ENCODE measurements around the gene KRT3.
"Not testable (repeated sequence)": the region's sequence is repeated elsewhere in the genome, so short reads cannot be mapped to it uniquely, and the experiment has no call there.

The KRT3 gene

DNA sequence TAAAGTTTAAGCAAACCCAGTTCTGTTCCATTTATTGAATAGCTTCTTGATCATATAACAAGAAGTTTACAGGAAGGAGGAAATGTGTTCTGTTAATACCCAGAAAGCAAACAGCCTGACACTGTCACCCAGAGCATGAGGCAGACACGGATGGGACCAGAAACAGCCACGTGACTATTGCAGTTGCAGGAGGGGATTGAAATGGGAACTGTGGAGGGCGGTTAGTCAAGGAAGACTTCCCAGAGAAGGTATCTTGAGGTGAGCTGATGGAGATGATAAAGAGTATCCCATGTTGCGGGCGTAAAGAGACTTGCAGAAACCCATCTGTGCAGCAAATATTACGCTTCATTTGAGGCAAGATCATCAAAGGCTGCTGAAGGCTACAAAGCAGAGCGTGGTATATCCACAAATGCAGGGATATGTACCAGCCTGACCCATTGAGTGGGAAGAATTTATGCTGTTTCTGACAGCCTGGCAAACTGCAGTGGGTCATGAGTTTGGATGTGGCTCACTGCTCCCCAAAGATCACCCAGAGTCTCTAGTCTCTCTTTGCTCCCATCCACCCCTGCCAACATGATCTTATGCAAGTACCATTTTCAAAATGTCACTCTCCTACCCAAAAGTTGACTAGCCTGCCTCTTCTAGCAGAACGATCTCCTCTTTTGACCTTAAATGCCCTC, 39.5 kb downstream of the KRT3 start:
- DNase-seq: no peak

DNA sequence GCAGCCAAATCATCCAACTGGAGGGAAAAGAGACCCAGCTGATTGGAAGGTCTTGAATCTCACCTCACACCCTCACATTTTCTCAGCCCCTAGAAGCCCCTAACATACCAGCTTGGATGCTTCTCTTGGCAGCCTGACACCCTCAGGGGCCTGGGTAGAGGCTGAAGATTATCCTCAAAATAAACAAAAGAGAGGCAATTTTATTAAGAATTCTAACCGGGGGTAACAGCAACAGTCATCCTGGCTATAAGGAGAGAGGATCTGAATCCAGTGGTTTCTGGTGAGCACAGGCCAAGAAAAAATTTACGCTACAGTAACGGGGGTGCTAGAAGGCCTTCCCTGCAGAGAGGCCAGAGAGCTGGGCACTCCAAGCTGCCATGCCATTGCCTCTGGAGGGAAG, 40.4 kb downstream of the KRT3 start:
- no peak for DNase-seq

DNA sequence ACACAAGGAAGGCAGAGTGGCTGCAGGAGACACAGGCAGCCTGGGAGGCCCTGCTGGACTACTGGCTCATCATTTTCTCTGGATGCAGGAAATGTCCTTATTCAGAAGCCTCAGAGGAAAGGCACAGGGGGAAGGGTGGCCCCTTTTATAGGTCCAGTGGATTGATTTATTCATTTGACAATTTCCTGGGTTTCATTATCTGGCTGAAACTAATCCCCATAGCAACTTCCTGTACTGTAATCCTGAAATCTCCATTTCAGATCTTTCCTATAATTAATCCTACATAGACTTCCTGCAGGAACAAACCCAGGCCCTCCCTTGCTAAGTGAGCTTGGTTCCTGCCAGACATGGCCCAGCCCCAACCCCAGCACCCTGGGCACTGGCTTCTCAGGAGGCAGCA, 41.8 kb downstream of the KRT3 start:
- DNase-seq: no peak

DNA sequence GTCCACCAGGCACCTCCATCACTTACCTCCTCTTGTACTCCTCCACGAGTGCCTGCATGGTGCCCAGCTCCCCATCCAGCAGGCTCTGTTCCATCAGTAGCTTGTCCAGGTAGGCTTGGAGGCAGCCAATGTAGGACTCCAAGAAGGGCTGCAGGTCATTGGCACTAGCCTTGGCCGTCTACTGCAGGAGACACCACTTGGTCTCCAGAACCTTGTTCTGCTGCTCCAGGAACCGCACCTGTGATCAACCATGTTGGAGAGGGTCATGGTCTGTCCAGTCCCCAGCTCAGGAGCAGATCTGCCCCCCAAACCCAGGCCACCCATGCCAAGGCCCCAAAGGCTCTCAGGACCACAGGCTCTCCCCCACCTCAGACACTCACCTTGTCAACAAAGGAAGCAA, 42.6 kb downstream of the KRT3 start:
- no peak for DNase-seq

GRCh38 chr12:52752516-52752915, 43.4 kb downstream of the KRT3 start:
- DNase-seq: no peak

DNA sequence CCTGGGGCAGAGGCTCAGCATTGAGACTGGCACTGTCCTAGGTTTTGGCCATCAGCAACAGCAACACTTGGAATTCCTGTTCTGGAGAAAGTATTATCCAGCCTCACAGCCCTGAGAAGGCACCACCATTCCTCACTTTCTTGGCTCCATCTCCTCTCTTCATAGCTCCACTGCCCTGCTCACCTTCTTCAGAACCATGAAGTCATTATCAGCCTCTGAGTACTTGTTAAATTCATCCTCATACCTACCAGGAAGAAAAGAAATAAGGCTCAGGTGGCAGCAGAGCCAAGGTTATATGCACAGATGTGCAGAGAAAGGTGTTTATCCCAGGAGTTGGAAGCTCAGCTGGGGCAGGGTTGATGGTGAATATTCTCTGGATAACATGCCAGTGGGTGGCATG, 44.1 kb downstream of the KRT3 start:
- no peak for DNase-seq

DNA sequence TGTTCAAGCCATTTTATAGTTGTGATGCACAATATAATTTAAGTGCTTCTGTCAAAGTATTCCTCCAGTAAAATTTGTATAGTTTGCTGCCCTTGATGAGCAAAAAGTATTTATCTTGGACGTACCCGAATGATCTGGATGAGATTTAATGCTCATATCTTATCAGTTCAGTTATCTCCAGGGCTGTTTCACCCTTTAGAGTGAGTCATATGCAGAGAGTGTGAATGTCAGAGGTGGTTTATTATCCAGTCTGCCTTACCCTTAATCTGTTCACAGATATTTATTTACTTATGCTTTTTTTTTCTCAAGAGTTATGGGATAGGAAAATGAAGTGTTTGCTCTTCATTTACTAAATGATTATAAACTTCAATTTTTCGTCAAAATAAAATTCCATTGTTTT, 45.4 kb downstream of the KRT3 start:
- DNase-seq: not testable (repeated sequence)

GRCh38 chr12:52749827-52750226, 46.1 kb downstream of the KRT3 start:
- no peak for DNase-seq

- no peak for DNase-seq
Measured at GRCh38 chr12:52748578-52748977, 47.3 kb downstream of the KRT3 start.

- no peak for DNase-seq
Measured at GRCh38 chr12:52745554-52745953, 50.4 kb downstream of the KRT3 start.

DNA sequence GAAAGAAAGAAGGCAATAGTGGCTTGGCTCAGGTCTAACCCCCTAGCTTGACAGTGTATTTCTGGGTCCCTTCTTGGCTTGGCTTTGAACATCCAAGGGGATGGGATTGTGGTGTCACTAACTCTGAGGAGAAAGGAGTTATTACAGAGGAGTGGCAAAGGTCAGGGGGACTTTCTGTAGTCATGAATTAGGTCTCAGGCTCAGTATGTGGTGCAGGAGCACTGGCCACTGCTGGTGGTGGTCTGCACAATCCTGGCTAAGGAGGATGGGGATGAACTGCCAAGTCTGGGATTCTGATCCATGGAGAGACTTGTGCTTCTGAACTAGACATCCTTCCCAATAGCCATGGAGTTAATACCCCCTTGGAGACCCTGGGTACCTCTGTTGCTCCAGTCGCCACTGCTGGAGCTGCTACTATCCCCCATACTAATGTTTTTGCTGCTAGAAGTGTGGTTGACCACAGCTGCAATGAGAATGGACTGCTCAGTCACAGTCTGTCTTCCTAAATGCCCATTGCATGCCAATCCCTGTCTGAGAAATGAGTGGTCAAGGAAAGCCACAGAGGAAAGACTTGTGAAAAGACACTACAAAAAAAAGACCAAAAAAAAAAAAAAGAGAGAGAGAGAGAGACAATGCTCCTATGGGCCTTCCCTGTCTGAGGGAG, 51.3 kb downstream of the KRT3 start:
- no peak for DNase-seq

DNA sequence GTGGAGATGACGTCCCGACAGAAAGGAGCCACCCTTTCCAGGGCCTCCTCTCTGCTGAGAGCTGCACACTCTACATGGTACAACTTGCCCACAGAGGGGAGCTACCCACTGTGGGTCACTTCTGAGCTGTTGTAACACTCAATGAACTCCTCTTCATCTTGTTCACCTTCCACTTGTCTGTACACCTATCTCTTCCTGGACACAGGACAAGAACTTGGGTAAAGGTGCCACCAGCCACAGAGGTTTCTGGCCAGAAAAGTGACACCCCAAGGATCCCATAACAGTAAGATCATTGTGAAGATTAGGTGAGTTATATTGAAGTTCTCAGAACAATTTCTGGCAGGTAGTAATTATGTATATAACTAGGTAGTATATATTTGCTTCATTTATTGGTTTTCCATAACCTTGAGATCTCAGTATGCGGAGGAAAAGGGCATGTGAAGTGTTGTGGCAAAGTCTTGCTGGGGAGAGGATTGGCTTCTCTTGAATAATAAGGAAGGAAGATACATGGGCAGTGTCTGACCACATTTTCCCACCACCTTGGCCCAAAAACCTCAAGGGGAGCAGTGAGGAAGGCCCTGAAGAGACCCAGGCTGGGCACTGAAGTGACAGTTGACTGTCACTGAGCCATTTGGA, 53.0 kb downstream of the KRT3 start:
- no peak for DNase-seq

DNA sequence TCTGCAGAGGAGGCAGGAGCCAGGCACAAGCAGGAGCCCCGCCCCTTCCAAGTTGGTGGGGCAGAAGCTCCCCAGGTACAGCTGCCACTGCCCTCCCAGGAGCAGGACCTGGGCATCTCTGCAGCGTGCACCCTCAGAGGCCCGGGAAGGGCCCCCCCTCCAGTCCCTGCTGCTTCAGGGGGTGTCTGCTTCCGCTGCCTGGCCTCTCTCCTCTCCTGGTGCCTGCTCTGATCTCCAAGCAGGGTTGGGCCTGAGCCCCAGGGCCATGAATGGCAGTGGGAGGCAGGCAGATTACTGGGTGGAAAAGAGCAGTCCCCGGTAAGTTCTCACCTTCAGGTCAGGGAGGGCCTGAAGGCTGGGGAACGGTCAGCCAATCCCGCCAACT, 53.7 kb downstream of the KRT3 start:
- no peak for DNase-seq

DNA sequence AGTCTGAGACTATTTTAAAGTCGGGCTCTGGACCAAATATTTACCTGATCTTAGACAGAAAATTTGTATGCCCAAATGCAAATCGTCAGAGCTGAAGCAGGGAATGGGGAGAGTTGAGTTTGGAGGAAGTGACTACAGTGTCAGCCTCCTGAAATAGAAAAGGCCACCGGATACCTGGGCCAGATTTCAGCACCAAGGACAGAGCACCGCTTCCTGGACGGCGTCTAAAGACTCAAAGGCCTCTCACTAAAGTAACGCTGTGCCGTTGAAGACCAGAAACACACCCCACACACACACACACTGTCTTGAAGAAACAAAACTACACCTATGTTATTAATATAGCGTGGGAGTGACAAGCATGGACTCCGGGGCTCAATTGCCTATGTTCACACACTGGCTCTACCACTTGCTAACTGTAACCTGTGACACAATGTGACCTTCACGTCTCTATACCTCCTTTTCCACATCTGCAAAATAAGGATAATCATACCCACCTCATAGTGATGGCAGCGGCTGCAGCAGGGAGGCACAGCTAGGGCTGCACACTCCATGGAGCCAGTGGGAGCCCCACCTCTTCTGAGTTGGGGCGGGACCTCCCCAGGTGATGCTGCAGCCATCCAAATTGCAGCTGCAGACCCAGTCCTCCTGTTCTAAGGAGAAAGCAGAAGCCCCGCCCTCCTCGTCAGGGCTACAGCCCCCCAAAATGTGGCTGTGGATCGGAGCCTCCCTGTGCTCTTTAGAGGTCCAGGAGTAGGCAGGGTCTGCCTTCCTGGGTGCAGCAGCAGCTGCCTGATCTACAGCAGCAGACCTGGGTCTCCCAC, 54.3 kb downstream of the KRT3 start:
- DNase-seq: peak; percentile 44

GRCh38 chr12:52740584-52740983, 55.3 kb downstream of the KRT3 start:
- DNase-seq: no peak

DNA sequence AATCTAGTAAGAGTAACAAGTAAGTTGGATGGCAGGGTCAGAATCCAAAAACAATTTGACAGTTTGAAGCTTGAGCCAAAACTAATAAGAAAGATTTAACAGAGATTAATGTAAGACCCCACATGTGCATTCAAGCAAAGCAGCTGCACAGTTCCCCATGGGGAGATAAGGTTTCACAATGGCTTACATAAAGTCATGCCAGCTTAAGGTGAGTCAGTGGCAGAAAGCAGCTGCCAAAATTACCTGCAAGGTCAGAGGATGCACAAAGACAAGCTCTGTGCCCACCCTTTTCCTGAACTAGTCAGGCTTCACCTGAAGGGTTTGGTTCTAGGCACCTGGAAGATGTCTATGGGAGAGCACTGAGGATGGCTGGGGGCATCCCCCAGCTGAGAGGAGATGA, 56.0 kb downstream of the KRT3 start:
- no peak for DNase-seq
